ENCODE data around the gene MCFD2.

The MCFD2 gene

DNA sequence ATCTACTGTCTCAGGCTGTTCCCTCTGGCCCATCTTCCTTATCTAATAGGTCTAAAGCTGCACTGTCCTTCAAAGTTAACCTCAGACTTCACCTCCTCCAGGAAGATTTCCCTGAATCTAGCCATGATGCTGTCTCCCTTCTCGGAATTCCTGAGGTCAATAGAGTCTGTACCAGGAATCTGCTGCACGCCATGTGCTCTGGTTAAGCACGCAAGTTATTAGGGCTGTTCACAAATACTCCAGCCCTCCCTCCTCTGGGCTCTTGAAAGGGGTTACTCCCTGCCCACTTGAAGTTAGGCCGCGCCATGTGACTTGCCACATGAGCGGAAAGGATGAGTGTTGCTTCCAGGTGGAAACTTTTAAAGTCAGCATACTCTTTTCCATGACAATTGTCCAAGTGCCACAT, 43.6 kb downstream of the MCFD2 start:
- DNase-seq = peak; percentile 83

- DNase-seq = peak; percentile 59
Observed at GRCh38 chr2:46870051-46870839, 45.4 kb downstream of the MCFD2 start.

DNA sequence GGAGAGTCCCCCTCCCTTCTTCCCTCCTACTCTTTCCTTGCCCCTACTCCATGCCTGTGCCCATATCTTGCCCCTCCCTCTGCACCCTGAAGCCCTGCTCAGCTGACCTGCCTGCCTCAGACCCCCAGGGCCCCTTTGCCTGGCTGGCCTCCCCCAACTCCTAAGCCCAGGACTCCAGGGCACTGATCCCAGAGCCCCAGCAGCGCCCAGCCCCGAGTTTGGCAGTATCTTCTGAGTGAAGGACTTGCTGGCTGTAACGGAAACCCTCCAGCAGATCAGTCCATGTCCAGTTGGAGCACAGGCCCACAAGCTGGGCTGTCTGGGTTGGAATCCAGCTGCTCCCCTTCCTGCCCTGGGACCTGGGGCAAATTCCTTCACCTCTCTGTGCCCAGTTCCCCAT, 46.0 kb downstream of the MCFD2 start:
- DNase-seq = no peak

DNA sequence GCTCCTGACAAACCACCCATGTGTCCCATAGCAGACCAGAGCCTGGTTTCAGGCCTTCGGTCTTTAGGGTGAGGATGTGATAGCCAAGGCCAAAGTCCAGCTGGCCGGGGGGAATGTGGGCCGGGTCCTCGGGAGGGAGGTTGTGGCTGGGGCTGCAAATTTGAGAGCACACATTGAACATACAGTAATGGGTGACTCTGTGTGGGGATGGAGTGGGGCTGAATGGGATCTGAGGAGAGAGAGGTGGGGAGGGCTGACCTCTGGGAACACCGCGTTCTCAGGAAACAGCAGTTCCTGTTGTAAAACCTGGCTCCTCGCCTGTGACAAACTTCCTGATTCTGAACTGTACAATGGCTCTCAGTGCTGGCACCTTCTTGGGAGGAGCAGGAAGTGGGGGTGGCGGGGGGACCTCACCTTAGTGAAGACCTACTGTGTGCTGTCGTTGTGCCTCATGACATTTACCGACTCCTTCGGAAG, 48.8 kb downstream of the MCFD2 start:
- no peak for DNase-seq

GRCh38 chr2:46865181-46865970, 50.2 kb downstream of the MCFD2 start:
- DNase-seq = no peak

DNA sequence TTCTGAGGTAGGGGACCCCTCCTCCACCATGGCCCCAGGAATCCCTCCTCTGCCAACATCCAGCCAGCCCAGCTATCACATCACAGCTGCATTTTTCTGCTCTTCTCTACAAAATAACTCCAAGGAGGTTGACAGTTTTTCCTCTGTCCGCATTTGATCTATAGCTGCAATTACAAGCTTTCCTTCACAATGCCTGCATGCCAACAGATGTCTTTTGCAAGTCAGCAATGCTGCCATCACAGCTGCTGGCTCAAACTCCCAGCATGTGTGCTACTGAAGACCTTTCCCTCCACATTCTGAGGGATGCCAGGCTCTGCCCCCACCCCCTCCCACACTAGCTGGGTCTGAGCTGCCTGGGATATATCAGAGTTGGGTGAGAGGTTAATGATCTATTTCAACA, 51.7 kb downstream of the MCFD2 start:
- DNase-seq = peak; percentile 58

DNA sequence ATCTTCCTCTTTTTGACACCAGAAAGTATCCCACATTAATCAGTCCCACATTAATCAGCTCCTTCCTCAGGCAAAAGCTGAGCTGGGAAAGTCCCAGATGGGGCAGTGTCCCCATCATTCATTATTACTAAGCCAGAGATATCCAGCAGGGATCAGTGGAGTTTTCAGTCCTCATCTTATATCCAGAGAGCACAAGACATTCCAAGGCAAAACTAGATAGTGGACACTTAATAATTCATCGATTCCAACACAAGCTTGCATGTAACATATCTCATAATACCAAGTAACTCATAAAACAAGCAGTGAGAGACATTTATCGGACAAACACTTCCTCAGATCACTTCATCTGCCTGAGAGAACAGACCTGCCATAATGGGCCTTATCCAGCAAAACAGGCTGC, 53.1 kb downstream of the MCFD2 start:
- DNase-seq = no peak

GRCh38 chr2:46861916-46862315, 53.7 kb downstream of the MCFD2 start:
- no peak for DNase-seq

GRCh38 chr2:46859482-46859881, 56.1 kb downstream of the MCFD2 start:
- no peak for DNase-seq

GRCh38 chr2:46858702-46859090, 56.9 kb downstream of the MCFD2 start:
- peak; percentile 97 for DNase-seq

DNA sequence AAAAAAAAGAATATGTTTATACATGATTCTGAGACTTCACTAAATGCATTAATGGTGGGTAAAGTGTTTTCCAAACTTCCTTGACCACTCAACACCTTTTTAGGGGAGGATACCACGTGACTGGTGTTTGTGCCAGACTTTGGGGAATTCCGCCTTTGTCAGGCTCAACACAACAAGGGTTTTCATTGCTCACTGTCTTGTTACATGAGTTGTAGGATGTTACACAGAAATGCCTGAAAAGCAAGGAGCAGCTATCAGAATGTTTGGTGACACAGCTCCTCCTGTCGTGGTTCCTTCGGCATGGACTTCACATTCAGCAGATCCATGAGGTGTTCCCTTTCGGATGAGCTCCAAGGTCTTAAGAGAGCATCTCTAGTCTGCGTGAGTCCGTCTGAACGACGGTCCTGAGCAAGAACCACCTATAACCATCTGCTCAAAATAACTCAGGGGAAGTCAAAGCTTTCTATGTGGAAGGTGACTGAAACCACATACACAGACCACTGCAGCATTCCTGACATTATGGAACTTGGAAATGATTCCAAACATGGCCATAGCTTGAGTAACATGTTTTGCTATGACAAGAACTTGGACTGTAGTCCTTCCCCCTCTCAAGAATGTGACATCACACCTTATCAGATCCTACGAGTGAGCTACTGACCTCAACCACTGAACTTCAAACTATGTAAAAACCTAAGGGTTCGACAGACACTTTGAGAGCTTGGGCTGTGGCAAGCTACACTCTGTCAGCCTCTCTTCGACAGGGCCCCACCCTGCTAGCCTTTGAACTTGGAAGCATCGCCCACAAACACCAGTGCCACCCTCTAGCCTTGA, 57.5 kb downstream of the MCFD2 start:
- DNase-seq = peak; percentile 99

DNA sequence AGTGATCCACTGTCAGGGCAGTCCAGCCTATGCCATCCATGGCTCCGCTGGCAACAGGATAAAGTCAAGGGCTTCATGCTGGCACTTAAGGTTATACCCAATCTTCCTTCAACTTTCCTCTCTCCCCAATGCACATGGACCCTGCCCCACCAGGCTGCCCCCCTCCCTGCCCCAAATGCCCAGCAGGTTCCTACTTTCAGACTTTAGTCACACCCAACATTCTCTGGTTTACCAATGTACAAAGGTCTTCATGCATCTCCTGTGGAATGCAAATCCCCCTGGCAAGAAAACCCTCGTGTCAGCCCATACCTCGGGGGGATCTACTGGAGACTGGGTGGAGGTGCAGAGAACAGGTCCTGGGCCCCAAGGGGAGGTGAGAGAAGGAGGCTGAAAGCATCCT, 59.3 kb downstream of the MCFD2 start:
- no peak for DNase-seq

DNA sequence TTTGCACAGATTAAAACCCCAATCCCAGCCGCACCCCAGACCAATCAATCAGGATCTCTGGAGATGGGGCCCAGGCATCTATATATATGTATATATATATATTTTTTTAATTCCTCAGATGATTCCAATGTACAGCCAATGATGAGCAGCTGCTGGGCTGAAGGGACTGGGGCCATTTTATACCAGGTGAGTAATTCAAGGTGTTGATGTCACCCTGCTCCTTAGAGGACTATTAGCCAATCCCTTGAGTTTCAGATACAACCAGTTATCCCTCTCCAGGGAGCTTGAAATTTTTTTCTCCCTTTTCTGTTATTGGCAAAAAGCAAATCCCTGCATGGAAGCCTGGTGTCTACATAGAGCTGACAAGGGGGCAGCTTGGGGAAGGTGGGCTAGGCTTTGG, 59.8 kb downstream of the MCFD2 start:
- no peak for DNase-seq

GRCh38 chr2:46854260-46854659, 61.3 kb downstream of the MCFD2 start:
- DNase-seq = no peak

DNA sequence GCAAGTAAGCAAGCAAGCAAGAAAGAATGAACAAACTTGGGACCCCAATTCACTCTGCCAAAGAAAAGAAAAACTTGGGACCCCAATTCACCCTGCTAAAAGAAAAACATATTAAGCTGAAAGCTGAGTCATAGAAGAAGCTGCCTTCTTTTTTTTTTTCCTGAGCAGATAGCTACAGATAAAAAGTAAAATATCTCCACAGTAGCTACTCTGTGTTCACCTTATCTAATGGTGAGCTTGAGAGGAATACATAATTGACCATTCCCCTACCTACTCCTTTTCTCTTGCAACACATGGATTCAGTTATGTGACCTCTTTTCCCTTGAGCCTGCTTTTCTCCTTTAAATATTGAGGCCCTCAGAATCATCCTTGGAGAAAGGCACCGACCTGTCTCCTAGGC, 63.0 kb downstream of the MCFD2 start:
- no peak for DNase-seq

DNA sequence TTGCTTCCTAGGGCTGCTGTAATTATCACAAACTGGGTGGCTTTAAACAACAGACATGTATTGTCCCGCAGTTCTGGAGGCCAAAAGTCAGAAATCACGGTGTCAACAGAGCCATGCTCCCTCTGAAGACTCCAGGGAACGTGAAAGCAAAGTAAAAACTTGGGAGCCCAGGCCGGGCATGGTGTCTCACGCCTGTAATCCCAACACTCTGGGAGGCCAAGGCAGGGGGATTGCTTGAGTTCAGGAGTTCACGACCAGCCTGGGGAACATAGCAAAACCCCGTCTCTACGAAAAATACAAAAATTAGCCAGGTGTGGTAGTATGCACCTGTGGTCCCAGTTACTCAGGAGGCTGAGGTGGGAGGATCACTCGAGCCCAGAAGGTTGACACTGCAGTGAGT, 63.5 kb downstream of the MCFD2 start:
- DNase-seq = no peak

All from fibroblast of skin of right quadriceps (primary cell).